Skeletal muscle tissue (tissue), 5 donors: ENCODE data around the gene GRIN3B. TPM values are rescaled to one million over a fixed set of nuclear protein-coding genes. Genes with fewer than 3 reads are reported as not detected.

Source experiments
- H3K27ac ChIP-seq: one replicate; pipeline ENCODE4 v1.7.0; 2013; ENCODE audit warnings: mild to moderate bottlenecking, low read depth, low read length, inconsistent platforms
- H3K27me3 ChIP-seq, 3 donors: one replicate each; pipeline ENCODE4 v1.7.0; 2013; ENCODE audit warnings: low read length in 3 of 3; ENCODE audit not compliant: control insufficient read depth in 3 of 3, insufficient read depth in 3 of 3
- H3K36me3 ChIP-seq, 3 donors: one replicate each; pipeline ENCODE4 v1.7.0; 2013; ENCODE audit warnings: low read length in 3 of 3; ENCODE audit not compliant: control insufficient read depth in 3 of 3, insufficient read depth in 3 of 3
- H3K4me1 ChIP-seq, 3 donors: one replicate each; pipeline ENCODE4 v1.7.0; 2013; ENCODE audit warnings: low read length in 3 of 3, mild to moderate bottlenecking in 3 of 3; ENCODE audit not compliant: control insufficient read depth in 3 of 3, insufficient read depth in 3 of 3
- H3K4me3 ChIP-seq, 3 donors: one replicate each; pipeline ENCODE4 v1.7.0; 2013; ENCODE audit warnings: low read length in 3 of 3
- H3K9ac ChIP-seq, 3 donors: one replicate each; pipeline ENCODE4 v1.7.0; 2013; ENCODE audit warnings: low read length in 3 of 3, mild to moderate bottlenecking in 3 of 3, moderate library complexity in 2 of 3, low read depth in 1 of 3
- H3K9me3 ChIP-seq, 3 donors: one replicate each; pipeline ENCODE4 v1.7.0; 2013; ENCODE audit warnings: low read length in 3 of 3; ENCODE audit not compliant: control insufficient read depth in 3 of 3
- small RNA-seq: library from RNA; depleted of rRNA; stranded (forward); fragments of <200 nt; gene quantifications from one replicate; pipeline ENCODE3, GENCODE V24; 2014
- total RNA-seq: library from RNA; depleted of rRNA; stranded (reverse); fragments of >200 nt; gene quantifications from one replicate; pipeline ENCODE4 v1.2.3, GENCODE V29; 2014
- donor health status: Osteomylitis.

The GRIN3B gene
- total RNA-seq, 1 donor from 2014 or later: not detected

DNA sequence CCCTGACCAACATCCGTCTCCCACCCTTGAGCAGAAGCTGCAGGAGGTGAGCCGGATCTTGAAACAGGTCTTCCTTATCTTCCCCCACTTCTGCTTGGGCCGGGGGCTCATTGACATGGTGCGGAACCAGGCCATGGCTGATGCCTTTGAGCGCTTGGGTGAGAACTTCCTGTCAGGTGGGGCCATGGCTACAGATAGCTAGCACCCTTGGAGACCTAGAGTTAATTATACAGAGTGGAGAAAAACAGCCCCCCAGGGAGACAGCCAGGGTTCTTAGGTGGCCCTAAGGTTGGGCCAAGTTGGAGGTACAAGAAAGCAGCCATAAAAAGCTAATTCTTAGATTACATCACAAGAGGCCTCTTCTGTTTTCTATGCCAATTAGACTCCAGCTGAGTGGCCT lies 57.9 kb downstream of the GRIN3B start:
- no peaks in the 10 kb centered on the region for H3K27me3 ChIP-seq
- H3K4me1 ChIP-seq: no peaks in the 10 kb centered on the region
- peaks cover 23 to 56% (median 38%) of the 10 kb centered on the region in 3 donors for H3K36me3 ChIP-seq
- peaks cover 9 to 33% (median 26%) of the 10 kb centered on the region in 3 donors for H3K9me3 ChIP-seq
- no peak overlapping the region for H3K27ac ChIP-seq
- H3K4me3 ChIP-seq: peak overlapping the region in 1 of 3 donors; percentile 34
- H3K9ac ChIP-seq: no peak overlapping the region

Small RNAs within 50 kb of the gene (small RNA-seq; reads per million reads assigned to genes)
- 0.30 reads per million, percentile 31 among the genes with 10 or more reads in this experiment for gene RNU6-2

Other genes with a start within 250 kb of the GRIN3B start
- gene MISP, start 249.3 kb upstream of the GRIN3B start, total RNA-seq: not detected
- gene PTBP1, start 203.0 kb upstream of the GRIN3B start, total RNA-seq: 50.1 TPM
- 0.52 TPM for gene PLPPR3, start 178.5 kb upstream of the GRIN3B start, total RNA-seq
- 2.6 TPM for gene AZU1, start 172.6 kb upstream of the GRIN3B start, total RNA-seq
- 4.7 TPM for gene PRTN3, start 159.4 kb upstream of the GRIN3B start, total RNA-seq
- 0.52 TPM for gene ELANE, start 148.1 kb upstream of the GRIN3B start, total RNA-seq
- 33.4 TPM for gene CFD, start 140.8 kb upstream of the GRIN3B start, total RNA-seq
- 18.3 TPM for gene MED16, start 107.2 kb upstream of the GRIN3B start, total RNA-seq
- gene RNU6-9, start 106.9 kb upstream of the GRIN3B start, total RNA-seq: not detected
- 30.8 TPM for gene R3HDM4, start 87.2 kb upstream of the GRIN3B start, total RNA-seq
- gene KISS1R, start 83.1 kb upstream of the GRIN3B start, total RNA-seq: not detected
- gene ARID3A, start 74.4 kb upstream of the GRIN3B start, total RNA-seq: 2.6 TPM
- gene WDR18, start 16.1 kb upstream of the GRIN3B start, total RNA-seq: 35.5 TPM
- gene TMEM259, start 20.7 kb downstream of the GRIN3B start, total RNA-seq: 25.6 TPM
- not detected for gene RNU6-2, start 21.1 kb downstream of the GRIN3B start, total RNA-seq
- gene CNN2, start 26.2 kb downstream of the GRIN3B start, total RNA-seq: 40.2 TPM
- gene ABCA7, start 39.7 kb downstream of the GRIN3B start, total RNA-seq: 6.8 TPM
- 8.9 TPM for gene ARHGAP45, start 66.7 kb downstream of the GRIN3B start, total RNA-seq
- 39.1 TPM for gene POLR2E, start 95.0 kb downstream of the GRIN3B start, total RNA-seq
- gene GPX4, start 103.6 kb downstream of the GRIN3B start, total RNA-seq: 139 TPM
- 10.4 TPM for gene SBNO2, start 173.8 kb downstream of the GRIN3B start, total RNA-seq
- gene STK11, start 205.4 kb downstream of the GRIN3B start, total RNA-seq: 51.7 TPM
- gene CBARP, start 237.6 kb downstream of the GRIN3B start, total RNA-seq: not detected
- 24.5 TPM for gene ATP5F1D, start 241.3 kb downstream of the GRIN3B start, total RNA-seq
- gene MIDN, start 248.2 kb downstream of the GRIN3B start, total RNA-seq: 5.2 TPM